ENCODE results near the gene POLE4. TPM values are rescaled to one million over a fixed set of nuclear protein-coding genes. Genes with fewer than 3 reads are reported as not detected.

Gene POLE4
- total and polyA plus RNA-seq, 9 of the 15 experiments (the other 6 are each of a cell fraction or from before 2014, with no cell fraction given) = 25.7 to 73.7 (median 57.3) TPM

GRCh38 chr2:74958274-74959105, at the start of gene POLE4 (continued):
- TF ChIP-seq POLR2AphosphoS2 (IDR thresholded peaks at IDR 0.05; ENCODE audit: low read length) (no peak), SREBF1 (IDR thresholded peaks at IDR 0.05; ENCODE audit: borderline replicate concordance, low read depth, low read length) (no peak), ZNF766 (CRISPR knock-in tag; conservative IDR thresholded peaks at IDR 0.05) (peak; percentile 59; the same call in 1 of the 2 replicates), ATF6 (CRISPR knock-in tag; IDR thresholded peaks at IDR 0.05) (peak; percentile 97; the same call in 1 of the 2 replicates), SLC30A9 (CRISPR knock-in tag; IDR thresholded peaks at IDR 0.05) (no peak; the same call in 1 of the 2 replicates), ZNF639 (CRISPR knock-in tag; conservative IDR thresholded peaks at IDR 0.05 in 1 of 2, IDR thresholded peaks at IDR 0.05 in 1 of 2) (peak in 1 of 2 experiments; percentile 91; a peak in 2 of 4 replicates), ZNF174 (CRISPR knock-in tag; IDR thresholded peaks at IDR 0.05) (no peak), FOXP4 (CRISPR knock-in tag; IDR thresholded peaks at IDR 0.05; ENCODE audit: borderline replicate concordance) (peak; percentile 87; the same call in 1 of the 2 replicates), CHCHD3 (CRISPR knock-in tag; IDR thresholded peaks at IDR 0.05) (no peak), ZNF507 (tag; conservative IDR thresholded peaks at IDR 0.05) (no peak), C11orf30 (IDR thresholded peaks at IDR 0.05; ENCODE audit: low read depth) (no peak), CHAMP1 (IDR thresholded peaks at IDR 0.05) (no peak), CTBP1 (IDR thresholded peaks at IDR 0.05; ENCODE audit: borderline replicate concordance) (peak; percentile 100), PHB2 (IDR thresholded peaks at IDR 0.05; ENCODE audit: low read depth) (no peak), RUNX1 (IDR thresholded peaks at IDR 0.05; ENCODE audit: low read depth) (no peak), HNRNPK (IDR thresholded peaks at IDR 0.05; ENCODE audit: low read depth, low read length, poor library complexity, severe bottlenecking) (no peak), BRD9 (IDR thresholded peaks at IDR 0.05; ENCODE audit: low read depth, partially characterized antibody) (no peak), HLTF (IDR thresholded peaks at IDR 0.05) (no peak; the same call in 1 of the 2 replicates), HMG20B (CRISPR knock-in tag; IDR thresholded peaks at IDR 0.05) (no peak), CBFB (CRISPR knock-in tag; IDR thresholded peaks at IDR 0.05) (0 out of 2 replicates have a peak, but pooled peaks have one; percentile 77)

Data from K562 (cell line).